Left ventricle myocardium superior (tissue), 1 donor: ENCODE measurements around the gene A4GALT. TPM values are rescaled to one million over a fixed set of nuclear protein-coding genes. Genes with fewer than 3 reads are reported as not detected.
"Not testable (repeated sequence)": the region's sequence is repeated elsewhere in the genome, so short reads cannot be mapped to it uniquely, and the experiment has no call there.

Experiments used
- ATAC-seq: fragments of 200-7000 bp; cut with Tn5 transposase; one replicate; pipeline ENCODE4 v1.9.1; 2020; ENCODE audit warnings: mild to moderate bottlenecking, moderate library complexity
- DNase-seq: peaks from one replicate; pipeline ENCODE4 v3.0.0-alpha.2; 2020
- intact Hi-C: fragments of 100-400 bp; cut with micrococcal nuclease; formaldehyde crosslinking; loops from one replicate; pipeline ENCODE4 v1.11.0; 2022
- total RNA-seq: library from RNA; stranded (reverse); fragmentation: NEBNext Ultra II Directional; extraction: Animal tissue kit (Norgen Biotek cat#: 25700); gene quantifications from one replicate; pipeline ENCODE4 v1.2.1, GENCODE V29; 2021
- donor health status: DM: no; HTN: yes; CAD: no; lungs with severe emphysema.

Gene A4GALT
- total RNA-seq, 1 donor from 2014 or later: 81.7 TPM

GRCh38 chr22:42745118-42745517 lies 24.4 kb upstream of the A4GALT start:
- ATAC-seq (no peak), DNase-seq (no peak)
- intact Hi-C loops: no loop called here

- ATAC-seq: peak; percentile 93
- intact Hi-C loops: no loop called here
- DNase-seq: peak; percentile 91
Measured at GRCh38 chr22:42743501-42743991, 22.9 kb upstream of the A4GALT start.

- DNase-seq (peak; percentile 67), ATAC-seq (peak; percentile 75)
- intact Hi-C loops: no loop called here
Measured at GRCh38 chr22:42742940-42743339, 22.3 kb upstream of the A4GALT start.

GRCh38 chr22:42740320-42740719 lies 19.6 kb upstream of the A4GALT start:
- intact Hi-C loops, ATAC-seq, DNase-seq: not testable (repeated sequence)

GRCh38 chr22:42734406-42734805 lies 13.7 kb upstream of the A4GALT start:
- intact Hi-C loops: no loop called here
- ATAC-seq: no peak
- no peak for DNase-seq

GRCh38 chr22:42733394-42733793 lies 12.7 kb upstream of the A4GALT start:
- DNase-seq, ATAC-seq, intact Hi-C loops: not testable (repeated sequence)

- DNase-seq: no peak
- no peak for ATAC-seq
- intact Hi-C loops: no loop called here
Measured at GRCh38 chr22:42732081-42732480, 11.4 kb upstream of the A4GALT start.

- DNase-seq: no peak
- intact Hi-C loops: no loop called here
- ATAC-seq: no peak
Measured at GRCh38 chr22:42726811-42727210, 6.1 kb upstream of the A4GALT start.

- intact Hi-C loops: no loop called here
- DNase-seq: no peak
- ATAC-seq: no peak
Measured at GRCh38 chr22:42725606-42726355, 5.1 kb upstream of the A4GALT start.

- DNase-seq: no peak
- intact Hi-C loops: no loop called here
- ATAC-seq: no peak
Measured at GRCh38 chr22:42724062-42724461, 3.4 kb upstream of the A4GALT start.

GRCh38 chr22:42721045-42721434 lies 370 bp upstream of the A4GALT start:
- intact Hi-C loops: no loop called here
- ATAC-seq (no peak), DNase-seq (no peak)

- DNase-seq: peak; percentile 52
- ATAC-seq: peak; percentile 50
Measured at GRCh38 chr22:42719656-42720262, 911 bp downstream of the A4GALT start.

GRCh38 chr22:42719133-42719532 lies 1.5 kb downstream of the A4GALT start:
- peak; percentile 56 for ATAC-seq
- DNase-seq: no peak
- intact Hi-C loops: no loop called here

More at GRCh38 chr22:42719656-42720262, 911 bp downstream of the A4GALT start:
- intact Hi-C loops: no loop called here

- DNase-seq (no peak), ATAC-seq (peak; percentile 11)
- intact Hi-C loops: no loop called here
Measured at GRCh38 chr22:42717197-42717928, 3.3 kb downstream of the A4GALT start.

GRCh38 chr22:42716649-42717127 lies 4.0 kb downstream of the A4GALT start:
- DNase-seq (no peak), ATAC-seq (no peak)
- intact Hi-C loops: no loop called here

- DNase-seq (no peak), ATAC-seq (peak; percentile 1)
- intact Hi-C loops: no loop called here
Measured at GRCh38 chr22:42716221-42716620, 4.4 kb downstream of the A4GALT start.

GRCh38 chr22:42714768-42715390 lies 5.8 kb downstream of the A4GALT start:
- DNase-seq (no peak), ATAC-seq (no peak)
- intact Hi-C loops: no loop called here

- intact Hi-C loops: no loop called here
- ATAC-seq: no peak
- no peak for DNase-seq
Measured at GRCh38 chr22:42714308-42714707, 6.4 kb downstream of the A4GALT start.
